DOHH2 (cell line): ENCODE data around the gene FRK.

Experiments
- H3F3A ChIP-seq: fragments of 200-600 bp; sonication (generic), shearing (Covaris generic); 2 replicates; pipeline ENCODE4 v1.6.0; 2016; ENCODE audit warnings: antibody characterized with exemption, mild to moderate bottlenecking; ENCODE audit not compliant: control insufficient read depth, insufficient read depth
- H3K27ac ChIP-seq: fragments of 200-600 bp; sonication (generic); 2 replicates; pipeline ENCODE4 v1.5.1; 2014; ENCODE audit warnings: low read depth, mild to moderate bottlenecking, low read length, moderate library complexity
- H3K27me3 ChIP-seq: fragments of 200-600 bp; sonication (generic); 2 replicates; pipeline ENCODE4 v1.6.1; 2014; ENCODE audit warnings: mild to moderate bottlenecking, low read length, mixed read lengths; ENCODE audit not compliant: control insufficient read depth
- H3K36me3 ChIP-seq: fragments of 200-600 bp; sonication (generic); 2 replicates; pipeline ENCODE4 v1.6.1; 2014; ENCODE audit warnings: mild to moderate bottlenecking, low read length, moderate library complexity, mixed read lengths; ENCODE audit not compliant: control insufficient read depth
- H3K4me1 ChIP-seq: fragments of 200-600 bp; sonication (generic); 2 replicates; pipeline ENCODE4 v1.6.1; 2014; ENCODE audit warnings: mild to moderate bottlenecking, low read length, mixed read lengths; ENCODE audit not compliant: control insufficient read depth
- H3K4me2 ChIP-seq: fragments of 200-600 bp; sonication (generic); 2 replicates; pipeline ENCODE4 v1.6.0; 2014; ENCODE audit warnings: mild to moderate bottlenecking, low read length, moderate library complexity
- H3K4me3 ChIP-seq: fragments of 200-600 bp; sonication (generic); 2 replicates; pipeline ENCODE4 v1.5.1; 2014; ENCODE audit warnings: mild to moderate bottlenecking, low read length, mixed read lengths
- H3K79me2 ChIP-seq: fragments of 200-600 bp; sonication (generic); 2 replicates; pipeline ENCODE4 v1.6.1; 2014; ENCODE audit warnings: mild to moderate bottlenecking, low read length, mixed read lengths; ENCODE audit not compliant: control insufficient read depth
- H3K9me2 ChIP-seq: fragments of 200-600 bp; sonication (generic); replicated peaks from 2 replicates; pipeline ENCODE4 v1.6.1; 2014; ENCODE audit warnings: mild to moderate bottlenecking, low read length, mixed read lengths; ENCODE audit not compliant: control insufficient read depth
- H3K9me3 ChIP-seq: fragments of 200-600 bp; sonication (generic); 2 replicates; pipeline ENCODE4 v1.6.1; 2014; ENCODE audit warnings: antibody characterized with exemption, low read length, mixed read lengths; ENCODE audit not compliant: control insufficient read depth, insufficient read depth
- H4K20me1 ChIP-seq: fragments of 200-600 bp; sonication (generic); 2 replicates; pipeline ENCODE4 v1.6.0; 2014; ENCODE audit warnings: low read depth, mild to moderate bottlenecking, antibody characterized with exemption, low read length, moderate library complexity; ENCODE audit not compliant: control insufficient read depth, insufficient read depth
- CTCF ChIP-seq: fragments of 200-600 bp; sonication (generic); IDR thresholded peaks from one replicate; pipeline ENCODE4 v1.5.1; 2014; ENCODE audit warnings: antibody characterized with exemption, mild to moderate bottlenecking, low read depth, low read length; ENCODE audit not compliant: poor library complexity, severe bottlenecking
- EZH2phosphoT487 ChIP-seq: fragments of 200-600 bp; sonication (generic); IDR thresholded peaks from 2 replicates; pipeline ENCODE4 v1.6.1; 2017; ENCODE audit warnings: borderline replicate concordance, mild to moderate bottlenecking, antibody characterized with exemption, low read length, moderate library complexity, mixed read lengths

FRK gene

GRCh38 chr6:116008470-116009243 lies 52.0 kb downstream of the FRK start:
- Histone ChIP-seq H3K9me2 (no peaks in the 10 kb centered on the region), H3K27me3 (peaks cover 2% of the 10 kb centered on the region), H3K27ac (no peak overlapping the region), H4K20me1 (no peaks in the 10 kb centered on the region), H3K36me3 (no peaks in the 10 kb centered on the region), H3K9me3 (no peaks in the 10 kb centered on the region), H3F3A (no peaks in the 10 kb centered on the region), H3K4me1 (no peaks in the 10 kb centered on the region), H3K4me2 (no peak overlapping the region), H3K79me2 (no peaks in the 10 kb centered on the region), H3K4me3 (no peak overlapping the region)
- no peak for TF ChIP-seq EZH2phosphoT487
- TF ChIP-seq CTCF, result no peak

GRCh38 chr6:116004841-116005815 lies 55.6 kb downstream of the FRK start:
- Histone ChIP-seq H3K27me3 (no peaks in the 10 kb centered on the region; the same call in 1 of the 2 replicates), H3K4me1 (no peaks in the 10 kb centered on the region), H3K9me2 (no peaks in the 10 kb centered on the region), H4K20me1 (no peaks in the 10 kb centered on the region), H3F3A (no peaks in the 10 kb centered on the region), H3K79me2 (no peaks in the 10 kb centered on the region), H3K36me3 (no peaks in the 10 kb centered on the region), H3K27ac (no peak overlapping the region), H3K9me3 (no peaks in the 10 kb centered on the region), H3K4me3 (no peak overlapping the region), H3K4me2 (no peak overlapping the region)
- TF ChIP-seq CTCF (no peak), EZH2phosphoT487 (no peak)

DNA sequence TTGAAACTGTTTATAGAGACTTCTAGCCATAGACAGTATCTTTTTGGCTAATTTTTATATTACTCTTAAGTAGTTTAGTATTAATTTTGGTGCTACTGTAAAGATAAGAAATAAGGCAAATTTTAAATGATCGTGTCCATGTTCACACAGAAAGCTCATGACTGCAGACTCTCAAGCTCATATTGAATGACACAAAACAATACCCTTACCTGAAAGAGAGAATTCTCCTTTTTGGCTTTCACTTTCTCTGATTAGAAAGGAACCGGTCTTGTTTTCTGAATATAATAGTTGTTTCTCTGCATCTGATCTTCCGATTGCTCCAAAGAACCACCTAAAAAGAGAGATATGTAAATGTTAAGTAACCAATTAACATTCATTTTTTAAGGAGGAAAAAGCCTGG lies 57.0 kb downstream of the FRK start:
- H3K27me3 ChIP-seq, result no peaks in the 10 kb centered on the region; the same call in 1 of the 2 replicates
- H3K9me3 ChIP-seq, result no peaks in the 10 kb centered on the region
- H3K4me2 ChIP-seq, result no peak overlapping the region
- no peak overlapping the region for H3K27ac ChIP-seq
- H3K4me1 ChIP-seq, result no peaks in the 10 kb centered on the region
- H3K79me2 ChIP-seq, result no peaks in the 10 kb centered on the region
- H3F3A ChIP-seq, result no peaks in the 10 kb centered on the region
- no peak for TF ChIP-seq EZH2phosphoT487
- TF ChIP-seq CTCF, result no peak
- H3K36me3 ChIP-seq, result no peaks in the 10 kb centered on the region
- no peaks in the 10 kb centered on the region for H3K9me2 ChIP-seq
- H4K20me1 ChIP-seq, result no peaks in the 10 kb centered on the region
- no peak overlapping the region for H3K4me3 ChIP-seq
